NCI-H1417 treated with DMSO at 0.1 percent for 48 hours (cell line): ENCODE data around the gene FAM174C.
"Not testable (repeated sequence)": the region's sequence is repeated elsewhere in the genome, so short reads cannot be mapped to it uniquely, and the experiment has no call there.

Experiments used
- DNase-seq: peaks from one replicate; lab custom pipeline; 2025; lab: John Stamatoyannopoulos, UW

Gene FAM174C

DNA sequence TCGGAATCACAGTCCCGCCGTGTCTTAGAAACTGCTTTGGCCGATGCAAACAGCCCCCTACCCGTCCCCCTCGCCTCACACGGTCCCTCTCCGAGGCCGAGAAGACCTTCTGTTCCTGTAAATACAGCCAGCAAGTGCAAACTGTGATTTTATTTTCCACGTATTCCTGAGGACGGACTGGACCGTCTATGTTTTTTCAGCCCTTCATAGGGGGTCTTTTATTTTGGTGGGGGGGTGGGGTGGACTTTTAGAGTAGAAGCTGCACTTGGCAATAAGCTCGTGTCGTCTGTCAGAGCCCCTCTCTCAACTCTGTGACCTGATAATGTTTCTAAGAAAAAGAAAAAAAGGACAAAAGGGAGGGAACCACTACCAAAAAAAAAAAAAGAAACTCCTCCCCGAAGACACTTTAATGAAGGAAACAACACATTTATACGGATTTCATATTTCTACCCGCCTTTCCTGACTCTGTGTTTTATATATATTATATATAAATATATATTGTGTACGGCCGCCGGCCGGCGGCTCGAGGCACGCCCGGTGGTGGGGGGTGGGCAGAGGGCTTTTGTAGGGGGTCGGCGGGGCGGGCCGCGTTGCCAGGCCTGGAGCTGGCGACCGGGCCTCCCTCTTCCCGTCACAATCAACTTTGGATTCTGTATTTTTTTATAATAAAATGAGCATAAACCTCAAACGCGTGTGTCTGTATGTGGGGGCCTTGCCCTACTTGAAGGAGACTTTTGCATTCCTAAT, 25.6 kb downstream of the FAM174C start:
- DNase-seq = no peak

GRCh38 chr19:1302533-1303239, 27.4 kb downstream of the FAM174C start:
- DNase-seq = no peak

DNA sequence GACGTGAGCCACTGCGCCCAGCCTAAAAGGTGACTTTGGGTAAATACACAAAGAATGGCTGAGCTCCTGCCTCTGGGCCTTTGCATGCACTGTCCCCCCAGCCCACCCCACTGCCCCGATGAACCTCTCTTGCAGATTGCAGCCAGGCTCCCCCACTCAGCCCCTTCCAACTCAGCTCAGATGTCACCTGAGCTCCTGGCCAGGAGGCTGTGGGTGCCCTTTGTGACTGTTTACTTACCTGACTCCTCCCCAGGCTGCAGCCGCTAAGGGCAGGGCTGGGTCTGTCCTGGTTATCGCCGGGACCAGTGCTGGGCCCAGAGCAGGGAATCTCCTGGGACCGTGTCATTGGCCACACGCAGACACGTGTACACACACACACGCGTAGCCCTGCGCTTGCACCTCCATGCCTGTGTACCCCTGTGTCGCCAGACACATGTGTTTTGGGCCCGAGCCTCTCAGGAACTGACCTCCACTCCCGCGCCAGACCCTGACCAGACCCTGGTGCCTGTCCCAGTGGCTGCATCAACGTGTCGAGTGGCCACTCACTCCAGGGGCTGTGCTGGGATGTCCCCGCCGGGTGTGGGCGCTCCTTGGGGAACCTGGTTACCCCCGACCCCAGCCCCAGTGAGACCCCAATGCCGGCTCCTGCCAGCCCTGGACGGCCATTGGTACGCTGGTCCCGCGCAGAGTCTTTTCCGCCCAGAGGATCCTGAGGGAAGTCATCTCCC, 29.0 kb downstream of the FAM174C start:
- DNase-seq = no peak

- DNase-seq = not testable (repeated sequence)
Observed at GRCh38 chr19:1305354-1305753, 30.0 kb downstream of the FAM174C start.

- no peak for DNase-seq
Observed at GRCh38 chr19:1307320-1307719, 32.0 kb downstream of the FAM174C start.

DNA sequence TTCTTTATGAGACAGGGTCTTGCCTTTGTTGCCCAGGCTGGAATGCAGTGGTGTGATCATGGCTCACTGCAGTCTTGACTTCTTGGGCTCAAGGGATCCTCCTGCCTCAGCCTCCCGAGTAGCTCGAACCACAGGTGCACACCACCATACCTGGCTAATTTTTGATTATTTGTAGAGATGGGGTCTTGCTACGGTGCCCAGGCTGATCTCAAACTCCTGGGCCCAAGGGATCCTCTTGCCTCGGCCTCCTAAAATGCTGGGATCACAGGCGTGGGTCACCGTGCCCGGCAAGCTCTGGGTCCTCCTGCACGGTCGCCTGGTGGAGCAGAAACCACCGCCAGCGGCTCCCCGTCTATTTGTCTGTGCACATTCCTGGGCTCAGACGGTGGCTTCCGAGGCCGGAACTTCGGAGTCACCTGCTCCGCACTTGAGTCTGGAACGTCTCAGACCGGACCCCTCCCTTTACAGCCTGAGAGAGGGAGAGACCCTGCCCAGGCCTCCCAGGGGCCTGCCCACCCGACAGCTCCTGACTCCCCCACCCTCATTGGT, 32.5 kb downstream of the FAM174C start:
- DNase-seq = no peak

DNA sequence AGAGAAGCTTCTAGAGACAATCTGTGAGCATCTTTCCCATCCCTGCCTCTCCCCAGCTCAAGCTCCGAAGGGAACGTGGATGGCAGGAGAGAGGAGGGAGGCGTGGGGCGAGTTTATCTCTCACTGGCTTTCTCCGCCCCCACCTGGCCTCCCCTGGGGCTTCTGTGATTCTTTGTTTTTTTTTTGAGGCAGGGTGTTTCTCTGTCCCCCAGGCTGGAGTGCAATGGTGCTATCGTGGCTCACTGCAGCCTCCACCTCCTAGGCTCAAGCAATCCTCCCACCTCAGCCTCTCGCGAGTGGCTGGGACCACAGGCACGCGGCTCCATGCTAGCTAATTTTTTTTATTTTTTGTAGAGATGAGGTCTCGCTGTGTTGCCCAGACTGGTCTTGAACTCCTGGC, 33.4 kb downstream of the FAM174C start:
- DNase-seq = no peak

DNA sequence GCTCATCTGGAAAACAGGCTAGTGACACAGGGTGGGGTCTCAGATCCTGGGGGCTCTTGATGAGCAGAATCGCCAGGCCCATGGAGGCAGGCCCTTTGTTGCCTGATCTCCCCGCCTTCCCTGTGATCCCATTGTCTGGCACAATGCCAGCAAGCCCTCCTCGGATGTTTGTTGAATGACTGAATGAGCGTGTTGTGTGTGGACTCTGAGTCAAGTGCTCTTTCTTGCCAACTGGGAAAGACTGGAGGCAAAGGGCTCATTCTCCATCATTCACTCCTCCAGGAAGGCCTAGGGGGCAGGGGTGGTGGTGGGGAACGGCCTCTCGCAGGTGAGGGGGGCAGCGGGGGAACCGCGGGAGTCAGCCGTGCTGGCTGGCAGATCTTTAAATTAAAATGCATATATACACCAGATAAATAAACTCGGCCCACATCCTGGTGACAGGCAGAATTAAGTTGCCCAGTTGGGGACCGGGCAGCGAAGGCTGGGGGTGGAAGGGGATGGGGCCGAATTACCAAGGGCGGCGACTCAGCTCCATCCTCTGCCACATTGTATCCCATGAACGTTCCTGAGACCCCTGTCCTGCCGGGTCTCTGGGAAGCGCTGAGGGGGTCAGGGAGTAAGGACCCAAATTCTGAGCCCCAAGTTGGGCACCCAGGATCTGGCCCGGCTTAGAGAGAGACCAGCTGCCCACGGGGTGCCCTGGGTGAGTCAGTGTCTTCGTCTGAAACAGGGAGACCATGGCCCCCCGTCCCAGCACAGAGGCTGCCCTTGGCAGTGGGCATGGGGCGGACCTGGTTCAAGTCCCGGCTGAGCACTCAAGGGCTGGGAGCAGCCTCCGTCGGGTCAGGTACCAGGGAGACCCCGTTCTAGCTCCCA, 34.9 kb downstream of the FAM174C start:
- DNase-seq = no peak

DNA sequence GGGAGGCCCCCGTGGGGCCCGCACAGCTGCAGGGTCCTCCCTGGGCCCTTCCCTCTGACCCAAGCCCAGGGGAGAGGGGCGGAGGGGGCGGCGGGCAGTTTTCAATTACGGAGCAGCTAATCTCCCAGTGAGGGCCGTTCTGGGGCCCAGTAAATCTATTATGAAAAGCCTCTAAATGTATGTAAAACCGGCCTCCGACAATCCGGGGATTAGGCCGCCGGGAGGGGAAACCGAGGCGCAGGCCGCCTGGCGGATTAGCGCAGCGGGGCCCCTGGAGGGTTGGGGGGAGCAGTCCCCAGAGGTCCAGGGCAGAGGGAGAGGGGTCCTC, 35.5 kb downstream of the FAM174C start:
- no peak for DNase-seq

- no peak for DNase-seq
Observed at GRCh38 chr19:1311543-1312091, 36.3 kb downstream of the FAM174C start.

DNA sequence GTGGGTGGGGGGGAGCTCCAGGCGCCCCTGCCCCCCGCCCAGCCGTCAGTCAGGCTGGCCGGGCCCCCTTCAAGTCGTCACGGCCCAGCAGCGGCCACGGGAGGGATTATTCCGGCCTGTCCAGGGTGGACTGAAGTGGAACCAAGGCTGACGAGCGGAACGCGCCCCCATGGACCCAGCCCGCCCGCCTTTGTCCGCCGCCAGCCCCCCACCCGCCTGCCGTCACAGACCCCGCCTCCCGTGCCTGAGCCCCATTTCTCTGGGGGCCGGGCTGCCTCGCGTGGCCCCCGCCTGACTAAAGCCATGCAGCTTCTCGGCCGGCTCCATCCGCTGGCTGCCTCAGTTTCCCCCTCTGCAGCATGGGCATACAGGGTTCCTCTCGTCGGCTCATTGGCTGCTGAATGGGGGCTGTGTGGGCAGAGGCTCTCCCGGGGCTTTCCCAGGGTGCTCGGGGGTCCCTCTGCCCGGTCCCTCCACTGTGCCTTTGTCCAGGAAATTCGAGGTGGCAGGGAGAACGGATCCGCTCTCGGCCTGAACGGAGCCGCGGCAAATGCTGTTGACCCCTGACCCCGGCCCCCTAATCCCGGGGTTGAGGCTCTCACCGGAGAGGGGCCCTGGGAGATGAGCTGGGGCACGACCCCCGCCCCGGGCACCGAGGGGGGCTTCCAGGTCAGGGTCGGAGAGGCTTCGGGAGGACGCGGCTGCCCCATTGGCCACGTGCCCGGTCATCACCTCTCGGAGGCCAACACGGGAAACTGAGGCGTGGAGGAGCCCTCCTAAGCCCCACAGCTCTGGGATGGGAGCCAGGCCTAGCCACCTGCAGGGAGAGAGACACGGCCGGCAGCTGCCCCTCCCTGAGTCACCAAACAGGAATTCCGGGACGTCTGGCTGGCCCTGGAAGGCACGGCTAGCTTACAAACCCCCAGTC, 37.7 kb downstream of the FAM174C start:
- DNase-seq = no peak

GRCh38 chr19:1313695-1314613, 38.6 kb downstream of the FAM174C start:
- DNase-seq = no peak

GRCh38 chr19:1315470-1316166, 40.3 kb downstream of the FAM174C start:
- no peak for DNase-seq

DNA sequence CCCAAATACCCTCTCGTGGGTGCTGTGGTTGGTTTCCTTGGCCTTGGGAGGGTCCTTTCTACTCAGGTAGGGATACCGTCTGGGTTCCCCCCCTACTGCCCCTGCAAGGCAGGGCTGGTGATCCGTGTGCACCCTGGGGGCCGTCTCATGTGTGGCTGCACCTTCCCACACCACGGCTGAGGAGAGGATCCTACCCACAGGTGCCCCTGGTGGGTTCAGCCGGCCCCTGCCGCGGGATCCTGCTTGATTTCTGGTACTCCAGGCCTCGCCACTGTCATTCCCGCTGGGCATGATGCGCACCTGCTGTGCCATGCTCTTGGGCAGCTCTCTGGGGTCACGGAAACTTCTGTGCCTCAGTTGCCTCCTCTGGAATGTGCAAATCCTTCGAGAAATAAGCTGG, 41.1 kb downstream of the FAM174C start:
- no peak for DNase-seq

- DNase-seq = no peak
Observed at GRCh38 chr19:1317274-1318003, 42.1 kb downstream of the FAM174C start.

DNA sequence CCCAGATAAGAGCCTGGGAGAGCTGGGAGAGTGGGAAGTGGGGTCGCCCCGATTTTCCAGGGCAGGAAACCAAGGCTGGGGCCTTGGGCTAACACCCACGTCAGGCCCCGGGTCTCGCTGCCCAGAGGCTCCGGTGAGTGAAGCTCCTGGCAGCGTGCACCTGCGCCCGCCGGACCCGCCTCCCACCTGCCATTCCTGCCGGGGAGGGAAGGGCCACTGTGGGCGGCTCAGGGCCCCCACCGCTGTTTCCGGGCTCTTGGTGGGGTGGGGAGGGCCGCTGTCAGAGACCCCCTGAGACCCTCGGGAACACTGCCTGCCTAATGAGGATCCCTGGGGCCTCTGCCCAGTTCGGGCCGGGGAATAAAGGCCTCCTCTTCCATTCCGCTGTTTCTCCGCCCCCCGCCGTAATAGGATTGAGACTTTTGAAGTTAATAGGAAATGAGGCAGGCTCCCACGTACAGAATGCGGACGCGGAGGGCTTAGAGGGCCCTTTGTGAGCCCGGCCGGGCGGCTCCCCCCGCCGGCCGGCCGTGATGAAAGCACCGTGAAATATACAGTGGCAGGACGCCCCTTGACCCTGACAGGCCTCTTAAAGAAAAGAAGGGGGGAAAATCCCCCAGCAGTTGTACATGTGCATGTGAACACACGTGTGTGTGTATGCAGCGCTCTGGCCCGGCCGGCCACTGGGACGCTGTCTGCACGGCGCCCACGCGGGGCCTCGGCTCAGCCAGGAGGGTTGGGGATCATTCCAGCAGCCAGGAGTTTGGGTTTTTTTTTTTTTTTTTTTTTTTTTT, 43.5 kb downstream of the FAM174C start:
- DNase-seq = no peak

DNA sequence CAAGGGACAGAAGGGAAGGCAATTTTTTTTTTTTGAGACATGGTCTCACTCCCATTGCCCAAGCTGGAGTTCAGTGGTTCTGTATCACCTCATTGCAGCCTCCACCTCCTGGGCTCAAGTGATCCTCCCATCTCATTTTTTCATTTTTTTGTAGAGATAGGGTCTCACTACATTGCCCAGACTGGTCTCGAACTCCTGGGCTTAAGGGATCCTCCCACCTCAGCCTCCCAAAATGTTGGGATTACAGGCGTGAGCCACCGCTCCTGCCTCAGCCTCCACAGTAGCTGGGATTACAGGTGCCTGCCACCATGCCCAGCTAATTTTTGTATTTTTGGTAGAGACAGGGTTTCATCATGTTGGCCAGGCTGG, 44.9 kb downstream of the FAM174C start:
- DNase-seq = not testable (repeated sequence)
